ENCODE results near the gene P4HA2.

GRCh38 chr5:132245593-132245992, 17.9 kb upstream of the P4HA2 start:
- no peak for TF ChIP-seq SRSF1 (optimal IDR thresholded peaks at IDR 0.05; ENCODE audit: low read depth, low read length)
- TF ChIP-seq SALL2 (CRISPR knock-in tag; IDR thresholded peaks at IDR 0.05): no peak
- TF ChIP-seq NFIC (IDR thresholded peaks at IDR 0.05; ENCODE audit: low read length): no peak
- TF ChIP-seq FIP1L1 (IDR thresholded peaks at IDR 0.05; ENCODE audit: borderline replicate concordance, insufficient read depth, low read depth, low read length): no peak
- no peak for TF ChIP-seq PATZ1 (CRISPR knock-in tag; IDR thresholded peaks at IDR 0.05)
- TF ChIP-seq TARDBP (CRISPR knock-in tag; IDR thresholded peaks at IDR 0.05): no peak
- no peak for TF ChIP-seq BRD4 (CRISPR knock-in tag; IDR thresholded peaks at IDR 0.05)
- TF ChIP-seq EZH2 (conservative IDR thresholded peaks at IDR 0.05; ENCODE audit: low read depth, low read length): no peak
- TF ChIP-seq POLR2A (IDR thresholded peaks at IDR 0.05; ENCODE audit: insufficient read depth in 1 of 2, low read depth in 2 of 2, low read length in 2 of 2): no peak
- TF ChIP-seq ZHX1 (CRISPR knock-in tag; IDR thresholded peaks at IDR 0.05; ENCODE audit: low read depth): no peak
- no peak for TF ChIP-seq AKAP8 (CRISPR knock-in tag; IDR thresholded peaks at IDR 0.05)
- no peak for TF ChIP-seq NFE2L2 (IDR thresholded peaks at IDR 0.05; ENCODE audit: low read length)
- no peak for TF ChIP-seq ATF2 (CRISPR knock-in tag; IDR thresholded peaks at IDR 0.05)
- no peak for TF ChIP-seq ZNF124 (CRISPR knock-in tag; IDR thresholded peaks at IDR 0.05)
